Astrocyte (in vitro differentiated cells and primary cell): ENCODE measurements around the gene TRMT5. TPM values are rescaled to one million over a fixed set of nuclear protein-coding genes. Genes with fewer than 3 reads are reported as not detected.

Experiments used
- DNase-seq: peaks from one replicate; pipeline ENCODE4 v3.0.0-alpha.2; 2010; ENCODE audit warnings: low read depth
- FAIRE-seq: peaks from 2 replicates; lab custom pipeline; 2011; peaks lifted over from hg19 to GRCh38; lab: Jason Lieb, UNC
- H2AFZ ChIP-seq: 2 replicates; pipeline ENCODE4 v1.6.0; 2012; ENCODE audit warnings: low read depth, low read length, inconsistent platforms
- H3K27ac ChIP-seq: 2 replicates; pipeline ENCODE4 v1.5.1; 2011; ENCODE audit warnings: low read depth, low read length, inconsistent platforms
- H3K27me3 ChIP-seq: 2 replicates; pipeline ENCODE4 v1.6.0; 2011; ENCODE audit warnings: low read length, inconsistent platforms; ENCODE audit not compliant: insufficient read depth
- H3K36me3 ChIP-seq: 2 replicates; pipeline ENCODE4 v1.5.1; 2011; ENCODE audit warnings: low read length, inconsistent platforms; ENCODE audit not compliant: insufficient read depth
- H3K4me1 ChIP-seq: 2 replicates; pipeline ENCODE4 v1.5.1; 2011; ENCODE audit warnings: low read length, inconsistent platforms; ENCODE audit not compliant: insufficient read depth
- H3K4me2 ChIP-seq: 2 replicates; pipeline ENCODE4 v1.6.0; 2012; ENCODE audit warnings: low read length, inconsistent platforms
- H3K4me3 ChIP-seq: 2 replicates; pipeline ENCODE4 v1.5.1; 2011; ENCODE audit warnings: low read depth, mild to moderate bottlenecking, low read length, inconsistent platforms; ENCODE audit not compliant: insufficient read depth
- H3K79me2 ChIP-seq: 2 replicates; pipeline ENCODE4 v1.6.0; 2012; ENCODE audit warnings: mild to moderate bottlenecking, low read length, inconsistent platforms; ENCODE audit not compliant: insufficient read depth
- H3K9ac ChIP-seq: 2 replicates; pipeline ENCODE4 v1.6.0; 2012; ENCODE audit warnings: mild to moderate bottlenecking, low read length, inconsistent platforms
- H3K9me3 ChIP-seq: 2 replicates; pipeline ENCODE4 v1.5.1; 2012; ENCODE audit warnings: low read depth, mild to moderate bottlenecking, low read length, inconsistent platforms; ENCODE audit not compliant: insufficient read depth
- H4K20me1 ChIP-seq: 2 replicates; pipeline ENCODE4 v1.6.0; 2012; ENCODE audit warnings: low read length, inconsistent platforms; ENCODE audit not compliant: insufficient read depth
- H3K27ac Mint-ChIP-seq: one replicate; pipeline ENCODE4 v1.8.0; 2021; ENCODE audit warnings: mild to moderate bottlenecking, mixed read lengths; ENCODE audit not compliant: unreplicated experiment
- H3K27me3 Mint-ChIP-seq: one replicate; pipeline ENCODE4 v1.8.0; 2021; ENCODE audit warnings: low read depth, mixed read lengths; ENCODE audit not compliant: unreplicated experiment
- H3K36me3 Mint-ChIP-seq: one replicate; pipeline ENCODE4 v1.8.0; 2021; ENCODE audit warnings: low read depth, mixed read lengths; ENCODE audit not compliant: unreplicated experiment
- H3K4me1 Mint-ChIP-seq: one replicate; pipeline ENCODE4 v1.8.0; 2021; ENCODE audit warnings: low read depth, mixed read lengths; ENCODE audit not compliant: unreplicated experiment
- H3K4me3 Mint-ChIP-seq: one replicate; pipeline ENCODE4 v1.8.0; 2021; ENCODE audit warnings: mild to moderate bottlenecking, moderate library complexity, mixed read lengths; ENCODE audit not compliant: unreplicated experiment
- H3K9me3 Mint-ChIP-seq: one replicate; pipeline ENCODE4 v1.8.0; 2021; ENCODE audit warnings: mild to moderate bottlenecking, mixed read lengths; ENCODE audit not compliant: unreplicated experiment
- CTCF ChIP-seq: IDR thresholded peaks from 2 replicates; pipeline ENCODE4 v1.5.1; 2011; ENCODE audit warnings: low read depth, mild to moderate bottlenecking, inconsistent platforms, low read length, moderate library complexity; ENCODE audit not compliant: insufficient read depth
- EZH2 ChIP-seq: IDR thresholded peaks from 2 replicates; pipeline ENCODE4 v1.6.1; 2012; ENCODE audit warnings: mild to moderate bottlenecking, low read length, inconsistent platforms; ENCODE audit not compliant: insufficient read depth
- total RNA-seq: library from RNA; stranded (reverse); gene quantifications from 2 replicates; pipeline ENCODE4 v1.2.1, GENCODE V29; 2021

Gene TRMT5
- total RNA-seq, 1 donor from 2014 or later = 14.8 TPM

- Histone ChIP-seq H3K79me2 (no peaks in the 10 kb centered on the region), H3K4me2 (no peak overlapping the region), H3K9ac (no peak overlapping the region), H2AFZ (no peak overlapping the region), H4K20me1 (peaks cover 4% of the 10 kb centered on the region), H3K4me1 (no peaks in the 10 kb centered on the region), H3K36me3 (no peaks in the 10 kb centered on the region), H3K9me3 (no peaks in the 10 kb centered on the region), H3K4me3 (no peak overlapping the region), H3K27ac (no peak overlapping the region), H3K27me3 (no peaks in the 10 kb centered on the region)
- Mint-ChIP-seq H3K27ac (no peak overlapping the region), H3K36me3 (no peaks in the 10 kb centered on the region), H3K27me3 (no peaks in the 10 kb centered on the region), H3K9me3 (no peaks in the 10 kb centered on the region), H3K4me1 (peaks cover 12% of the 10 kb centered on the region), H3K4me3 (no peak overlapping the region)
- DNase-seq (peak; percentile 13), FAIRE-seq (no peak)
- no peak for TF ChIP-seq CTCF
- no peak for TF ChIP-seq EZH2
These were observed 49.7 kb downstream of the TRMT5 start for GRCh38 chr14:60931218-60931617.

- TF ChIP-seq EZH2 (no peak), CTCF (no peak)
- DNase-seq = no peak
- Histone ChIP-seq H3K27ac (no peak overlapping the region), H3K4me1 (no peaks in the 10 kb centered on the region), H3K27me3 (no peaks in the 10 kb centered on the region), H4K20me1 (peaks cover 1% of the 10 kb centered on the region), H3K36me3 (no peaks in the 10 kb centered on the region), H3K9me3 (no peaks in the 10 kb centered on the region), H3K9ac (no peak overlapping the region), H3K4me2 (no peak overlapping the region), H3K4me3 (no peak overlapping the region), H3K79me2 (no peaks in the 10 kb centered on the region), H2AFZ (no peak overlapping the region)
- peaks cover 6% of the 10 kb centered on the region for H3K4me1 Mint-ChIP-seq
- no peak for FAIRE-seq
- H3K36me3 Mint-ChIP-seq = no peaks in the 10 kb centered on the region
- no peaks in the 10 kb centered on the region for H3K9me3 Mint-ChIP-seq
- no peak overlapping the region for H3K4me3 Mint-ChIP-seq
- no peaks in the 10 kb centered on the region for H3K27me3 Mint-ChIP-seq
- H3K27ac Mint-ChIP-seq = no peak overlapping the region
These were observed 54.9 kb downstream of the TRMT5 start for GRCh38 chr14:60926002-60926401.

- Histone ChIP-seq H4K20me1 (no peaks in the 10 kb centered on the region), H3K4me3 (no peak overlapping the region), H2AFZ (no peak overlapping the region), H3K9ac (no peak overlapping the region), H3K27ac (no peak overlapping the region), H3K36me3 (no peaks in the 10 kb centered on the region), H3K9me3 (no peaks in the 10 kb centered on the region), H3K4me2 (no peak overlapping the region), H3K4me1 (no peaks in the 10 kb centered on the region), H3K27me3 (no peaks in the 10 kb centered on the region), H3K79me2 (no peaks in the 10 kb centered on the region)
- H3K27ac Mint-ChIP-seq = no peak overlapping the region
- no peak for FAIRE-seq
- peaks cover 5% of the 10 kb centered on the region for H3K4me1 Mint-ChIP-seq
- H3K9me3 Mint-ChIP-seq = no peaks in the 10 kb centered on the region
- no peaks in the 10 kb centered on the region for H3K36me3 Mint-ChIP-seq
- no peak overlapping the region for H3K4me3 Mint-ChIP-seq
- TF ChIP-seq EZH2 = no peak
- no peak for TF ChIP-seq CTCF
- H3K27me3 Mint-ChIP-seq = no peaks in the 10 kb centered on the region
- DNase-seq = no peak
These were observed 55.6 kb downstream of the TRMT5 start for GRCh38 chr14:60925286-60925685.
